SU-DHL-6 (cell line): ENCODE results near the gene PXDC1.

Experiments used
- H2AFZ ChIP-seq: fragments of 200-600 bp; sonication (generic); 2 replicates; pipeline ENCODE4 v1.6.1; 2014; ENCODE audit warnings: low read depth, mild to moderate bottlenecking, moderate library complexity, mixed read lengths, antibody characterized with exemption, low read length; ENCODE audit not compliant: severe bottlenecking
- H3F3A ChIP-seq: fragments of 200-600 bp; shearing (Covaris generic); 2 replicates; pipeline ENCODE4 v1.6.0; 2016; ENCODE audit warnings: antibody characterized with exemption, mild to moderate bottlenecking; ENCODE audit not compliant: insufficient read depth
- H3K27ac ChIP-seq: fragments of 200-600 bp; sonication (generic); 2 replicates; pipeline ENCODE4 v1.5.1; 2016; ENCODE audit warnings: low read depth, mild to moderate bottlenecking, low read length, moderate library complexity, mixed read lengths
- H3K27me3 ChIP-seq: fragments of 200-600 bp; sonication (generic), shearing (Covaris generic); 2 replicates; pipeline ENCODE4 v1.6.0; 2014; ENCODE audit warnings: mild to moderate bottlenecking, low read length
- H3K36me3 ChIP-seq: fragments of 200-600 bp; sonication (generic); 2 replicates; pipeline ENCODE4 v1.6.1; 2014; ENCODE audit warnings: mild to moderate bottlenecking, low read length, mixed read lengths
- H3K4me2 ChIP-seq: fragments of 300-600, 200-600 bp; shearing (Covaris generic), sonication (generic); 2 replicates; pipeline ENCODE4 v1.6.0; 2014; ENCODE audit warnings: low read length, low read depth, mild to moderate bottlenecking; ENCODE audit not compliant: poor library complexity, severe bottlenecking
- H3K4me3 ChIP-seq: fragments of 200-600 bp; sonication (generic); 2 replicates; pipeline ENCODE4 v1.5.1; 2014; ENCODE audit warnings: antibody characterized with exemption, low read length, mild to moderate bottlenecking, mixed read lengths; ENCODE audit not compliant: insufficient read depth, poor library complexity, severe bottlenecking
- H3K79me2 ChIP-seq: fragments of 200-600 bp; sonication (generic); 2 replicates; pipeline ENCODE4 v1.6.1; 2014; ENCODE audit warnings: mild to moderate bottlenecking, low read length, moderate library complexity; ENCODE audit not compliant: insufficient read depth
- H3K9ac ChIP-seq: fragments of 200-600 bp; sonication (generic); 2 replicates; pipeline ENCODE4 v1.7.0; 2014; ENCODE audit warnings: mild to moderate bottlenecking, low read length
- H3K9me2 ChIP-seq: fragments of 200-600 bp; sonication (generic); replicated peaks from 2 replicates; pipeline ENCODE4 v1.6.1; 2014; ENCODE audit warnings: low read length; ENCODE audit not compliant: insufficient read depth
- H3K9me3 ChIP-seq: fragments of 200-600 bp; sonication (generic); 2 replicates; pipeline ENCODE4 v1.6.1; 2014; ENCODE audit warnings: low read length, mixed read lengths; ENCODE audit not compliant: insufficient read depth
- H4K20me1 ChIP-seq: fragments of 200-600 bp; sonication (generic); 2 replicates; pipeline ENCODE4 v1.6.1; 2014; ENCODE audit warnings: low read depth, mild to moderate bottlenecking, antibody characterized with exemption, low read length, moderate library complexity, mixed read lengths
- EZH2phosphoT487 ChIP-seq: fragments of 200-600 bp; sonication (generic), shearing (Covaris generic); conservative IDR thresholded peaks from 2 replicates; pipeline ENCODE4 v1.6.1; 2018; ENCODE audit warnings: mild to moderate bottlenecking, antibody characterized with exemption, low read length, moderate library complexity, mixed read lengths
- TF ChIP-seq, protein P1 (sequence below): fragments of 200-600 bp; sonication (generic); IDR thresholded peaks from one replicate; pipeline ENCODE4 v1.5.1; 2017; ENCODE audit warnings: antibody characterized with exemption, mild to moderate bottlenecking, low read length, moderate library complexity; ENCODE audit not compliant: insufficient read depth, poor library complexity, severe bottlenecking

Gene PXDC1

DNA sequence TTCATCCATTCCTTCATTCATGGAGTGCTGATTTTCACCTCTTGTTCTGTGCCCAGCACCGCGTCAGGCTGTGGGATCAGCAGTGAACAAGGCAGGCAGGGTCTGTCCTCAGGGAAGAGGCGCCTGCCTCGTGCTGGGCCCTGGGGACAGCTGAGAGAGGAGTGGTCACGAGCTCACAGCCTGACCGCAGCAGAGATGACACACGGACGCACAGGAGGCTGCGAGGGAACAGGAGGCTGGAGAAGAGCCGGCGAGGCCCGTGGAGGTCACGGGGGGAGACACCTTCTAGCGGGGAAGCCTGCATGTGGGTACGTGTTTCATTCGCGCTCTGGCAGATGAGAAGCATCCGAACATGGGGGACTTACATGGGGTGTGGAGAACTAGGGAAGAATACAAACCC lies 27.5 kb downstream of the PXDC1 start:
- H3K9me2 ChIP-seq, result no peaks in the 10 kb centered on the region
- TF ChIP-seq, protein P1, sequence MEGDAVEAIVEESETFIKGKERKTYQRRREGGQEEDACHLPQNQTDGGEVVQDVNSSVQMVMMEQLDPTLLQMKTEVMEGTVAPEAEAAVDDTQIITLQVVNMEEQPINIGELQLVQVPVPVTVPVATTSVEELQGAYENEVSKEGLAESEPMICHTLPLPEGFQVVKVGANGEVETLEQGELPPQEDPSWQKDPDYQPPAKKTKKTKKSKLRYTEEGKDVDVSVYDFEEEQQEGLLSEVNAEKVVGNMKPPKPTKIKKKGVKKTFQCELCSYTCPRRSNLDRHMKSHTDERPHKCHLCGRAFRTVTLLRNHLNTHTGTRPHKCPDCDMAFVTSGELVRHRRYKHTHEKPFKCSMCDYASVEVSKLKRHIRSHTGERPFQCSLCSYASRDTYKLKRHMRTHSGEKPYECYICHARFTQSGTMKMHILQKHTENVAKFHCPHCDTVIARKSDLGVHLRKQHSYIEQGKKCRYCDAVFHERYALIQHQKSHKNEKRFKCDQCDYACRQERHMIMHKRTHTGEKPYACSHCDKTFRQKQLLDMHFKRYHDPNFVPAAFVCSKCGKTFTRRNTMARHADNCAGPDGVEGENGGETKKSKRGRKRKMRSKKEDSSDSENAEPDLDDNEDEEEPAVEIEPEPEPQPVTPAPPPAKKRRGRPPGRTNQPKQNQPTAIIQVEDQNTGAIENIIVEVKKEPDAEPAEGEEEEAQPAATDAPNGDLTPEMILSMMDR, result no peak
- no peak for TF ChIP-seq EZH2phosphoT487
- H3K79me2 ChIP-seq, result no peaks in the 10 kb centered on the region
- H4K20me1 ChIP-seq, result no peaks in the 10 kb centered on the region
- no peak overlapping the region for H3K4me3 ChIP-seq
- H3K4me2 ChIP-seq, result no peak overlapping the region
- no peak overlapping the region for H2AFZ ChIP-seq
- H3K9me3 ChIP-seq, result no peaks in the 10 kb centered on the region
- no peak overlapping the region for H3K9ac ChIP-seq
- no peaks in the 10 kb centered on the region for H3K27me3 ChIP-seq
- no peaks in the 10 kb centered on the region for H3K36me3 ChIP-seq
- H3F3A ChIP-seq, result no peaks in the 10 kb centered on the region
- no peak overlapping the region for H3K27ac ChIP-seq

DNA sequence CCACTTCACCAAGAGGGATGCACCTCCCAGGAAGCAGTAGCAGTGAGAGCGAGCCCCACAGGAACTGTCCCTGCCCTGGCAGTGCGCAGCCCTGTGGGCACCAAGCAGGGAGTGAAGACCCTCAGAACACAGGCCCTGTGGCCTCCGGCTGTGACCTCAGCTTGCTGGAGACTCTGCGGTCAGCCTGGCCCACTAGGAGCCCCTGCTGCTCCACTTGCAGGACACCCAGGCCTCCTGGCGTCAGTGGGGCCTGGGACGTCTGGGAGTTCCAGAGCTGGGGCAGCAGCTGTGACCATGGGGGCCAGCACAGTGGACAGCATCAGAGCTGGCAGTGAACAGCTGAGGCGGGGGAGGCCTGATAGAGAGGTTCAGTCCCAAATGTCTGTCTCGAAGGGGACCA lies 28.3 kb downstream of the PXDC1 start:
- no peaks in the 10 kb centered on the region for H3K9me2 ChIP-seq
- no peak overlapping the region for H2AFZ ChIP-seq
- no peaks in the 10 kb centered on the region for H3F3A ChIP-seq
- no peaks in the 10 kb centered on the region for H4K20me1 ChIP-seq
- H3K4me2 ChIP-seq, result no peak overlapping the region
- no peaks in the 10 kb centered on the region for H3K9me3 ChIP-seq
- H3K27ac ChIP-seq, result no peak overlapping the region
- no peaks in the 10 kb centered on the region for H3K36me3 ChIP-seq
- H3K4me3 ChIP-seq, result no peak overlapping the region
- no peaks in the 10 kb centered on the region for H3K27me3 ChIP-seq
- no peaks in the 10 kb centered on the region for H3K79me2 ChIP-seq
- TF ChIP-seq, protein P1, result no peak
- no peak for TF ChIP-seq EZH2phosphoT487
- no peak overlapping the region for H3K9ac ChIP-seq

DNA sequence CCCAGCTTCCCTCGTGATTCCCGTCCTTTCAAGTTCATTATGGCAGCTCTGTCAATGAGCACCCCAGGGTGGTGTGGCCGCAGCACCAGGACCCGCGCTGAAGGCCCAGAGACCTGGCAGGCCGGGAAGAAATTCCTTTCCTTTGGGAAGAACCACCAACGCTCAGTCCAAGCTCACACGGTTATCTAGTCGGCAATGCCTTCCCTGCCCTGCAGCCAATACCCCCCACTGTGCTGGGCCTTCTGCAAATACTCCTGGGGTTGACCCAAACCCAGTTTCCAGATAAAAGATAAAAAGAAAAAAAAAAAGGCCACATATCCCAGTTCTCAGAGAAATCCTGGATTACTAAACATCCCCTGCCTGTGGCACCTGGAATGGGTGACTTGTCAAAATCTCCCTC lies 28.7 kb downstream of the PXDC1 start:
- Histone ChIP-seq H3K9me3 (no peaks in the 10 kb centered on the region), H3K27me3 (no peaks in the 10 kb centered on the region), H3K9me2 (no peaks in the 10 kb centered on the region), H4K20me1 (no peaks in the 10 kb centered on the region), H3K36me3 (no peaks in the 10 kb centered on the region), H3K4me2 (no peak overlapping the region), H3F3A (no peaks in the 10 kb centered on the region), H3K79me2 (no peaks in the 10 kb centered on the region), H3K27ac (no peak overlapping the region), H3K9ac (no peak overlapping the region), H2AFZ (no peak overlapping the region), H3K4me3 (no peak overlapping the region)
- TF ChIP-seq EZH2phosphoT487, result no peak
- TF ChIP-seq, protein P1, result no peak
